GM21515 (cell line): ENCODE measurements around the gene CYRIA.

ENCODE experiments used
- ATAC-seq: cut with Tn5 transposase; IDR thresholded peaks from one replicate; pipeline ENCODE4 v1.9.1; 2021; ENCODE audit not compliant: unreplicated experiment

CYRIA gene

GRCh38 chr2:16671760-16672159 lies 6.1 kb upstream of the CYRIA start:
- no peak for ATAC-seq

DNA sequence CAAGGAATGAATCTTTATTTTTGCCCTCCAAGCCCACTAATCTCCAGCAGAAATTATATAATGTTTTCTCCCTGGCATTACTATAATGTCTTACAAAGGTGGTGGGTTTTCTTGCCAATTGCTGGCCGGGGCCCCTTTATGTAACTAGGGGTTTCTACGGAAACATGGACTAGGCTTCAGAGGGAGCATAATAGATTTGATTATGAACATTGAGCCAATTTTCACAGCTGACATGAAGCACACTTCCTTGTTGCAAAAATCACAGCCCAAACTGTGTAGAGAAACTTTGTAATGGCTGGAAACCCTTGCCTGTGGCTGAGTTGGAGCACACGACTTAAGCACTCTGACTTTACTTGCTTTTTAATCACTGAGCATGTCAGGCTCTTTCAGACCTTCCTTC lies 3.8 kb upstream of the CYRIA start:
- ATAC-seq, result no peak

- peak; percentile 21 for ATAC-seq
Measured at GRCh38 chr2:16666449-16666801, 791 bp upstream of the CYRIA start.

- peak; percentile 11 for ATAC-seq
Measured at GRCh38 chr2:16664809-16665747, 556 bp downstream of the CYRIA start.

DNA sequence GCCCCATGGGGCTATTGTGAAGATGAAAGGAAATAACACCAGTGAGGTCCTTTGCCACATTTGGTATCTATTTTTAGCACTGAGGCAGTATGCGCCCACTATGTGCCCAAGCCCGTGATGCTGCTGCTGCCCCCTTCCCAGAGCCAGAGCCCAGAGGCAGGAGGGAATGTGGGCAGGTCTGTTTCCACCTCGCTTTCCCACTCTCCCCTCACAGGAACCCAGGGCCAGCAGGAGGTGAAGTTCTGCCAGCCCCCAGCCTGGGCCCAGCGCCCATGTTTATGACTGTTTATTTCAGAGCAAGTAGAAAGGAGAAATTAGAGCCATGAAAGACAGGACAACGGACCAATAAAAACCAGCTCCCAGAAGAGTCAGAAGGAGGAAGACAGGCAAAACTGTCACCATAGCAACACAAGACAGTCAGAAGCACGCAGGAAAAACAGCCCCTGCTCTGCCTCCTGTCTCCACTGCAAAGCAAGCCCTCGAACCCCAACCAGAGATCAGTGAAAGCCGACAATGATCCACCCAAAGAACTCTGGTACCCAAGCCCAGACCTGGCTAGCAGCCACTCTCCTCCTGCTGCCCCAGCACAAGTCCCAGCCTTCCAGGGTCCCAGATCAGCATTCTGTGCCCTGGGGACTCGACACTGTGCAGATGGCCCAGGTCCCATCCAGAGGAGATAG lies 1.4 kb downstream of the CYRIA start:
- no peak for ATAC-seq

GRCh38 chr2:16663121-16663905 lies 2.3 kb downstream of the CYRIA start:
- no peak for ATAC-seq

GRCh38 chr2:16661936-16662839 lies 3.4 kb downstream of the CYRIA start:
- ATAC-seq, result no peak

GRCh38 chr2:16661526-16661925 lies 4.1 kb downstream of the CYRIA start:
- ATAC-seq, result no peak

GRCh38 chr2:16660556-16660955 lies 5.1 kb downstream of the CYRIA start:
- ATAC-seq, result no peak

DNA sequence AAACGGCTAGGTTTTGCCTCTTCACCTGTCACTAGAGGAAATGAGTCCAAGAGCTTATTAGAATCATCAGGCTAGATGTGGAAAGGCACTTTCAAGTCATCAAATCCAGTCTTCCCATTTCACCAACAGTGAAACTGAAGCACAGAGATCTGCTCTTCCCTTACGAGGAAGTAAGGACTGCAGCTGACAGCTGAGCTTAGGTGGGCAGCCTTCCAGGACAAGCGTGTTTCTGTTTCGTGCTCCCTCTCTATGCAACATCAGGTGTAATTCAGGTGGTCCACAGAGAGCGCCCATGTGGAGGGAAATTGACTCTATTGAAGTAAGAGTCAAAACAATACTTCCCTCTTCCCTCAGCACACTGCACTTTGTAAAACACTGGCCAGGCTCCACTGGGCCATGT lies 5.5 kb downstream of the CYRIA start:
- ATAC-seq, result no peak

DNA sequence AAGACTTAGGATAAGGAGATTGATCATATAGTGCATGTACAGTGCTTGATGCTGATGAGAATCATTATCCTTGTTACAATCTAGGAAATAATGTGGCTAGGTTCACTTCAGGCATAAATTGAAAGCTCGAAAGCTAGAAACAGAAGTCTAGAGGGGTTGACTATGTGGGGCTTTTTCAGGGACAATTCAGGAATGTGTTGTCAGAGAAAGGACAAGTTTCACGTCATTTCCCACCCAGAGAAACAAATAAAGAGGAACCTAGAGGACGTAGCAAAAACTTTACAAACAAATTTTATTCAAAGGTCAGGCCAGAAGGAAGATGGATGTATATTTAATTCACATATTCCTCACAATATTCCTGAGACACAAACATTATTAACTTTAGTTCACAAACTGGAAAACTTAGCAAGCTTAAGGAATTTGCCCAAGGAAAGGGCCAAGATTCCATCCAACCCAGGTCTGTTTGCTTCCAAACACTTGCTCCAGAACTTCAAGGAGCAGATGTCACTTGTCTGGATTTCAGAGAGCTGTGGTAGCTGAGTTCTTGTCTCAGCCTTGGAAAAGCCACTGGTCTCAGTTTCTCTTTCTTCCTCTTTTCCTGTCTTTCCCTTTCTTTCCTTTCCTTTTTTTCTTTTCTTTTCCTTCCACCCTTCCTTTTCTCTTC lies 7.4 kb downstream of the CYRIA start:
- ATAC-seq, result no peak

DNA sequence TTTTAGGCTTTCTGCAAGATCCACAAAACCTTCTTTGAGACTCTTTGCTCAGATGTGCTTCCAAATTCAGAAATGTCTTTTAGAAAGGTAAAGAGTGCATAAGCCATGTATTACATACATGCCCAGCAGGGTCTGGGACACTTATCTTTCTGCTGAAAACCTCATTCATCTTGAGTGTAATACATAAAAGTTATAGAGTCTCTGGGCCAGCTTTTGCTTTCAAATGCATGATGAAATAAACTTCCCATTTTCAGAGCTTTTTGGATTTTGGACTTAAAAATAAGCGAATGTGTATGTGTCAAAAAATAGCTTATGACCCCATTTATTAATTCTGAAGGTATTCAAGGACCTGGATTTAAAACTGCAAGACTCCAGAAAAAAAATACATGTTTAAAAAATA lies 8.0 kb downstream of the CYRIA start:
- ATAC-seq, result no peak

GRCh38 chr2:16656784-16657391 lies 8.7 kb downstream of the CYRIA start:
- ATAC-seq, result peak; percentile 80

- ATAC-seq, result no peak
Measured at GRCh38 chr2:16655905-16656642, 9.6 kb downstream of the CYRIA start.

- no peak for ATAC-seq
Measured at GRCh38 chr2:16655445-16655837, 10.2 kb downstream of the CYRIA start.

DNA sequence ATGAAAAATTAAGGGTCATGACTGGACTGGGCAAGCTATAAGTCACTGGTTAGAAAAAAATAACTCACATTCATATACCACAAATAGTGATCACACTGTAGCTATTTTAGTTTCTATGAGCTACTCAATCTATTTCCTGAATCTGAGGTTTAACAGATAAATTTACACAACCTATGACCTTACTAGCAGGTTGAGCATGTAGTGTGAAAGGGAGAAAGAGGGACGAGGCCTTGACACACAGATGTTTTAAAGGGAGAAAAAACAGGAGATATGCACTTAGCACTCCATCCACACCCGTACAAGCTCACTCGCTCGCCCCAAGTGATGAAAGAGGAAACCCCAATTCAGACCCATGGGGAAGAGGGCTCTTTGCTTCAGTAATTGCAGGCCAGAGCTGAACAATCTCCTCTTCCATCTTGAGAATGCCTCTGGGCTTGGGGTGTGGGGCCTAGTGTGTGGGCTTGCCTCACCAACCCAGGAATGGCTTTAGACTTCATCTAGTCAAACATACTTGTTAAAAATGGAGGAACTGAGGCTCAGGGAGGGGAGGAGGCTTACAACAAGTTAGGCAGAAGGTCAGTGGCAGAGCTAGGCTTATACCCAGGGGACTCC lies 10.7 kb downstream of the CYRIA start:
- no peak for ATAC-seq

- ATAC-seq, result peak; percentile 45
Measured at GRCh38 chr2:16653799-16654198, 11.8 kb downstream of the CYRIA start.

DNA sequence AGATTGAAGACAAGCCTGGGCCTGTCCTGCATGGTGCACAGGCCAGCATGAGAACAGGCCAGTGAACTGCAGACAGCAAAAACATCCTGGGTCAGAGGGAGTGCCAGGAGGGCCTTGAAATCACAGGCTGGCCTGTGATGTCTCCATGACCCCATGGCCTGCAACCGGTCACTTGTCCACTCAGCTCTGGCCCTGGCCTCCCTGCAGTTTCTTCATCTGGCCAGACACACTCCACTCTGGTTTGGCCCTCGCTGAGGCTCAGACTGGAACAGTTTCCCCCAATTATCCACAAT lies 12.6 kb downstream of the CYRIA start:
- ATAC-seq, result no peak
